GM18519 (cell line): Measurements from ENCODE around the gene AAK1.

Experiments
- ATAC-seq: cut with Tn5 transposase; IDR thresholded peaks from one replicate; pipeline ENCODE4 v1.9.1; 2021; ENCODE audit warnings: mild to moderate bottlenecking, moderate library complexity; ENCODE audit not compliant: unreplicated experiment, low FRiP score

AAK1 gene

GRCh38 chr2:69505710-69506109 lies 137.8 kb downstream of the AAK1 start:
- no peak for ATAC-seq

GRCh38 chr2:69501301-69501700 lies 142.2 kb downstream of the AAK1 start:
- no peak for ATAC-seq

- ATAC-seq: no peak
These were observed 143.6 kb downstream of the AAK1 start for GRCh38 chr2:69499966-69500365.

GRCh38 chr2:69499242-69499641 lies 144.3 kb downstream of the AAK1 start:
- ATAC-seq: no peak

- no peak for ATAC-seq
These were observed 147.7 kb downstream of the AAK1 start for GRCh38 chr2:69495861-69496260.

GRCh38 chr2:69495008-69495407 lies 148.5 kb downstream of the AAK1 start:
- no peak for ATAC-seq

GRCh38 chr2:69494126-69494525 lies 149.4 kb downstream of the AAK1 start:
- ATAC-seq: no peak

- ATAC-seq: no peak
These were observed 150.3 kb downstream of the AAK1 start for GRCh38 chr2:69493268-69493667.

- no peak for ATAC-seq
These were observed 151.7 kb downstream of the AAK1 start for GRCh38 chr2:69491864-69492263.

- ATAC-seq: no peak
These were observed 153.1 kb downstream of the AAK1 start for GRCh38 chr2:69490486-69490885.

- no peak for ATAC-seq
These were observed 153.7 kb downstream of the AAK1 start for GRCh38 chr2:69489793-69490192.

GRCh38 chr2:69483696-69484095 lies 159.8 kb downstream of the AAK1 start:
- ATAC-seq: no peak

- no peak for ATAC-seq
These were observed 160.5 kb downstream of the AAK1 start for GRCh38 chr2:69483024-69483423.

GRCh38 chr2:69482471-69482870 lies 161.1 kb downstream of the AAK1 start:
- ATAC-seq: no peak

- ATAC-seq: no peak
These were observed 162.1 kb downstream of the AAK1 start for GRCh38 chr2:69481421-69481820.

GRCh38 chr2:69477627-69478026 lies 165.9 kb downstream of the AAK1 start:
- no peak for ATAC-seq

- ATAC-seq: no peak
These were observed 168.9 kb downstream of the AAK1 start for GRCh38 chr2:69474688-69475087.

GRCh38 chr2:69471793-69472192 lies 171.7 kb downstream of the AAK1 start:
- ATAC-seq: no peak

GRCh38 chr2:69470911-69471310 lies 172.6 kb downstream of the AAK1 start:
- ATAC-seq: no peak

GRCh38 chr2:69469784-69470183 lies 173.8 kb downstream of the AAK1 start:
- no peak for ATAC-seq

GRCh38 chr2:69469375-69469774 lies 174.2 kb downstream of the AAK1 start:
- ATAC-seq: no peak

- no peak for ATAC-seq
These were observed 176.8 kb downstream of the AAK1 start for GRCh38 chr2:69466728-69467127.
